ENCODE data around the gene APC.

APC gene

GRCh38 chr5:112737463-112738190 is at the start of gene APC:
TSS of gene APC (plus strand) at chr5:112737885. CDS start at chr5:112754891, 17,006 bp downstream.
- H3K4me3 ChIP-seq (ENCODE audit: low read depth, low read length) = no peak within 1 kb of the TSS
- no peak for DNase-seq (ENCODE audit: low read depth)
- TF ChIP-seq, protein P1, sequence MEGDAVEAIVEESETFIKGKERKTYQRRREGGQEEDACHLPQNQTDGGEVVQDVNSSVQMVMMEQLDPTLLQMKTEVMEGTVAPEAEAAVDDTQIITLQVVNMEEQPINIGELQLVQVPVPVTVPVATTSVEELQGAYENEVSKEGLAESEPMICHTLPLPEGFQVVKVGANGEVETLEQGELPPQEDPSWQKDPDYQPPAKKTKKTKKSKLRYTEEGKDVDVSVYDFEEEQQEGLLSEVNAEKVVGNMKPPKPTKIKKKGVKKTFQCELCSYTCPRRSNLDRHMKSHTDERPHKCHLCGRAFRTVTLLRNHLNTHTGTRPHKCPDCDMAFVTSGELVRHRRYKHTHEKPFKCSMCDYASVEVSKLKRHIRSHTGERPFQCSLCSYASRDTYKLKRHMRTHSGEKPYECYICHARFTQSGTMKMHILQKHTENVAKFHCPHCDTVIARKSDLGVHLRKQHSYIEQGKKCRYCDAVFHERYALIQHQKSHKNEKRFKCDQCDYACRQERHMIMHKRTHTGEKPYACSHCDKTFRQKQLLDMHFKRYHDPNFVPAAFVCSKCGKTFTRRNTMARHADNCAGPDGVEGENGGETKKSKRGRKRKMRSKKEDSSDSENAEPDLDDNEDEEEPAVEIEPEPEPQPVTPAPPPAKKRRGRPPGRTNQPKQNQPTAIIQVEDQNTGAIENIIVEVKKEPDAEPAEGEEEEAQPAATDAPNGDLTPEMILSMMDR (IDR thresholded peaks at IDR 0.05; ENCODE audit: control insufficient read depth, extremely low read depth, insufficient read depth) = no peak

DNA sequence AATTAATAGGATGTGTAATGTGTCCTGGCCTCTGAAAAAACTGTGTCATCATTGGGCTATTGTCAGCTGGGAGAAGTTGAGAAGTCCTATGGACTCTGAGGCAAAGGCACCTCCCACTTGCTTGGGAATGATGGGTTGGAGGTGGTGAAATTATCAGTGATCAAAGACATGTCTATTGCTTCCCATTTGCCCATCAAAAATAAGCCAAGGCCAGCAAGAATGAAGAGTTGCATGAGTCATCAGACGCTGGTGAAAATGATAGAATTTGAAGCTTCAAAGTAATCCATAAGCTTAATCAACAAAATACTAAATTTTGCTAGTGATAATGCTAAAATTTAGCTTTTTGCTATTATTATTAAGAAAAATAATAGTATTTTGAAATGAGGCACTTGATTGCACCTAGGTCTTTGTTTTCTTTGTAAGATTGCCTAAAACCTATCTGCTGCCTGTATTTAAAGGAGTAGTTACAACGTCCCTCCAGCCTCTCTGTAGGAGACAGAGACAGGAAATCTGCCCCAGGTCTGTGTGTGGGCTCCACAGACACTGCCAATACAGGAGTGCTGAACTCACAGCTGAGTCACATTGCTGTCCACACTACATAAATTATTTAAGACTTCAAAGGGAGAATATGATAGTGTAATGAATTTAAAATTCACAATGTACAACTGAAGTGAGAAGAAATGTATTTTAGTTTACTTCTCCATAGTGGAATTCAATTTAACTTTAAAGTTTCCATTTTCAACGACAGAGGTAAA is 48.4 kb upstream of the APC start:
- H3K4me3 ChIP-seq (ENCODE audit: low read depth, low read length) = no peak overlapping the region
- DNase-seq (ENCODE audit: low read depth) = no peak
- TF ChIP-seq, protein P1 (IDR thresholded peaks at IDR 0.05; ENCODE audit: control insufficient read depth, extremely low read depth, insufficient read depth) = no peak

GRCh38 chr5:112690605-112691338 is 46.9 kb upstream of the APC start:
- TF ChIP-seq, protein P1 (IDR thresholded peaks at IDR 0.05; ENCODE audit: control insufficient read depth, extremely low read depth, insufficient read depth) = no peak
- H3K4me3 ChIP-seq (ENCODE audit: low read depth, low read length) = no peak overlapping the region
- DNase-seq (ENCODE audit: low read depth) = no peak

GRCh38 chr5:112691339-112691680 is 46.4 kb upstream of the APC start:
- TF ChIP-seq, protein P1 (IDR thresholded peaks at IDR 0.05; ENCODE audit: control insufficient read depth, extremely low read depth, insufficient read depth) = no peak

DNA sequence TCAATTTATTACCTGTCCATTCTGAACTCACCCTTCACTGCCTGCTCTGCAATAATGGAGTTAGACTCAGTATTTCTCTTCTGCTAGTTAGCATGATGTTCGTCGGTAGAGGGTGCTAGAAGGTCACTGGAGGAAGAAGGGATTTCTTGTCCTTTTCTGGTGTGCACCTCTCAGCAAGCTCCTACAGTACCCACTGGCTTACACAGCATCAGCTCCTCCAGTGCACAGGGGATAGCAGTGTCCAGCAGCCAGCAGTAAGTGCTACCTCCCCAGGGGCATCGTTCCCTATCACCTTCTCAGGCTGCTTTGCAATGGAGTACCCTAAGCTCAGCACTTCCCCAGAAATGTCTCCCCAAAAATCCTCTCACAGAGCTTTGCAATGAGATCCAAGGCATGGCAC is 45.9 kb upstream of the APC start:
- DNase-seq (ENCODE audit: low read depth) = peak; percentile 46
- no peak overlapping the region for H3K4me3 ChIP-seq (ENCODE audit: low read depth, low read length)

More at GRCh38 chr5:112691339-112691680, 46.4 kb upstream of the APC start:
- no peak for DNase-seq (ENCODE audit: low read depth)
- H3K4me3 ChIP-seq (ENCODE audit: low read depth, low read length) = no peak overlapping the region

GRCh38 chr5:112692472-112692871 is 45.2 kb upstream of the APC start:
- TF ChIP-seq, protein P1 (IDR thresholded peaks at IDR 0.05; ENCODE audit: control insufficient read depth, extremely low read depth, insufficient read depth) = no peak
- no peak for DNase-seq (ENCODE audit: low read depth)
- H3K4me3 ChIP-seq (ENCODE audit: low read depth, low read length) = no peak overlapping the region

More for the DNA sequence above, 45.9 kb upstream of the APC start:
- TF ChIP-seq, protein P1 (IDR thresholded peaks at IDR 0.05; ENCODE audit: control insufficient read depth, extremely low read depth, insufficient read depth) = peak; percentile 56

All from LNCaP clone FGC (cell line).